HepG2 (cell line): ENCODE measurements around the gene PHKG2. TPM values are rescaled to one million over a fixed set of nuclear protein-coding genes. Genes with fewer than 3 reads are reported as not detected.

Experiments used
- GABPB1 ChIP-seq: IDR thresholded peaks from 2 replicates; pipeline ENCODE4 v1.6.1; 2016; ENCODE audit warnings: mild to moderate bottlenecking, missing genetic modification reagents, moderate library complexity, missing compliant biosample characterization
- HCFC1 ChIP-seq: fragments of 150-350 bp; IDR thresholded peaks from 2 replicates; pipeline ENCODE4 v1.6.1; 2014; ENCODE audit warnings: low read depth, low read length
- KLF13 ChIP-seq: sonication (generic); formaldehyde crosslinking; IDR thresholded peaks from 2 replicates; pipeline ENCODE4 v1.4.0; 2020; ENCODE audit warnings: mild to moderate bottlenecking, missing genetic modification reagents
- LBX2 ChIP-seq: sonication (generic); formaldehyde crosslinking; IDR thresholded peaks from 2 replicates; pipeline ENCODE4 v1.5.0; 2020; ENCODE audit warnings: missing genetic modification reagents, mild to moderate bottlenecking, borderline replicate concordance
- MIER2 ChIP-seq: IDR thresholded peaks from 2 replicates; pipeline ENCODE4 v1.6.1; 2016; ENCODE audit warnings: missing biosample characterization, missing genetic modification reagents
- NCOA1 ChIP-seq: sonication (generic); formaldehyde crosslinking; IDR thresholded peaks from 2 replicates; pipeline ENCODE4 v1.9.0; 2021; ENCODE audit warnings: missing genetic modification reagents
- NFKBIZ ChIP-seq: IDR thresholded peaks from 2 replicates; pipeline ENCODE4 v1.6.1; 2018; ENCODE audit warnings: missing genetic modification reagents, missing compliant biosample characterization
- NR3C1 ChIP-seq: sonication (generic); formaldehyde crosslinking; IDR thresholded peaks from 2 replicates; pipeline ENCODE4 v1.4.0; 2020; ENCODE audit warnings: missing genetic modification reagents
- PATZ1 ChIP-seq: sonication (generic); formaldehyde crosslinking; IDR thresholded peaks from 2 replicates; pipeline ENCODE4 v1.4.0; 2020; ENCODE audit warnings: missing genetic modification reagents
- PBX2 ChIP-seq: IDR thresholded peaks from 2 replicates; pipeline ENCODE4 v1.6.1; 2016; ENCODE audit warnings: control low read depth
- PTBP1 ChIP-seq: fragments of 200-400 bp; formaldehyde crosslinking; IDR thresholded peaks from 2 replicates; pipeline ENCODE4 v1.6.1; 2018; ENCODE audit warnings: low read length, low read depth; ENCODE audit not compliant: poor library complexity, severe bottlenecking
- REXO4 ChIP-seq: sonication (generic); formaldehyde crosslinking; IDR thresholded peaks from 2 replicates; pipeline ENCODE4 v1.8.0; 2022; ENCODE audit warnings: missing genetic modification reagents, mild to moderate bottlenecking, borderline replicate concordance
- TFE3 ChIP-seq: IDR thresholded peaks from 2 replicates; pipeline ENCODE4 v1.6.1; 2016
- ZBTB26 ChIP-seq: IDR thresholded peaks from 2 replicates; pipeline ENCODE4 v1.6.1; 2016; ENCODE audit warnings: missing compliant biosample characterization, missing genetic modification reagents, borderline replicate concordance
- ZNF17 ChIP-seq: sonication (generic); formaldehyde crosslinking; IDR thresholded peaks from 2 replicates; pipeline ENCODE4 v1.5.0; 2020; ENCODE audit warnings: mild to moderate bottlenecking, missing genetic modification reagents
- ZNF343 ChIP-seq: sonication (generic); formaldehyde crosslinking; IDR thresholded peaks from 2 replicates; pipeline ENCODE4 v1.4.0; 2020; ENCODE audit warnings: mild to moderate bottlenecking, missing genetic modification reagents
- ZNF460 ChIP-seq: sonication (generic); formaldehyde crosslinking; IDR thresholded peaks from 2 replicates; pipeline ENCODE4 v1.5.1; 2020; ENCODE audit warnings: missing genetic modification reagents, mild to moderate bottlenecking, borderline replicate concordance
- ZNF567 ChIP-seq: sonication (generic); formaldehyde crosslinking; IDR thresholded peaks from 2 replicates; pipeline ENCODE4 v1.8.1; 2023; ENCODE audit warnings: mild to moderate bottlenecking, missing genetic modification reagents, borderline replicate concordance
- ZNF569 ChIP-seq: sonication (generic); formaldehyde crosslinking; IDR thresholded peaks from 2 replicates; pipeline ENCODE4 v1.5.0; 2020; ENCODE audit warnings: mild to moderate bottlenecking, missing genetic modification reagents, moderate library complexity, borderline replicate concordance
- ZNF614 ChIP-seq: IDR thresholded peaks from 2 replicates; pipeline ENCODE4 v1.6.1; 2018; ENCODE audit warnings: missing biosample characterization, missing genetic modification reagents, inconsistent platforms, borderline replicate concordance
- ZNF780A ChIP-seq: sonication (generic); formaldehyde crosslinking; IDR thresholded peaks from 2 replicates; pipeline ENCODE4 v1.8.0; 2022; ENCODE audit warnings: mild to moderate bottlenecking, missing genetic modification reagents, moderate library complexity
- ZSCAN31 ChIP-seq: sonication (generic); formaldehyde crosslinking; IDR thresholded peaks from 2 replicates; pipeline ENCODE4 v1.5.0; 2020; ENCODE audit warnings: low read depth, mild to moderate bottlenecking, missing genetic modification reagents
- polyA plus RNA-seq, 8 experiments: library from polyadenylated mRNA; depleted of rRNA in 3 of 8; stranded (reverse) in 7 of 8; unstranded in 1 of 8; fragments of >200 nt; fragmentation: Illumina TruSeq in 4 of 8; extraction: Trizol in 4 of 8; gene quantifications; 2 replicates each; pipeline versions ENCODE4 v1.2.1 to v1.2.3, GENCODE V29; 2011 to 2016; ENCODE audit warnings: low read depth in 4 of 8, missing spikeins in 1 of 8, mixed read lengths in 1 of 8; ENCODE audit not compliant: insufficient read depth in 1 of 8
- total RNA-seq, 5 experiments: library from RNA; depleted of rRNA; stranded (reverse); fragments of >200 nt; fragmentation: Illumina TruSeq; extraction: Trizol; gene quantifications; 2 replicates each; pipeline ENCODE4 v1.2.3, GENCODE V29; 2016; ENCODE audit warnings: low read depth in 1 of 5

PHKG2 gene
- total and polyA plus RNA-seq, 2 of the 13 experiments (the other 11 are each of a cell fraction or from before 2014, with no cell fraction given): 37.4 to 42.1 TPM

- no peak for TF ChIP-seq PBX2
- TF ChIP-seq ZNF460: no peak
- TF ChIP-seq LBX2 (CRISPR knock-in tag): peak; percentile 25; the same call in 1 of the 2 replicates
- TF ChIP-seq REXO4 (CRISPR knock-in tag): no peak
- no peak for TF ChIP-seq ZNF780A (CRISPR knock-in tag)
- peak; percentile 41; the same call in 1 of the 2 replicates for TF ChIP-seq MIER2
- no peak for TF ChIP-seq HCFC1
- no peak for TF ChIP-seq NCOA1
- no peak for TF ChIP-seq NFKBIZ
- TF ChIP-seq GABPB1 (CRISPR knock-in tag): peak; percentile 87
- peak; percentile 69 for TF ChIP-seq ZSCAN31 (CRISPR knock-in tag)
- TF ChIP-seq ZNF343 (CRISPR knock-in tag): 0 out of 2 replicates have a peak, but pooled peaks have one; percentile 5
- peak; percentile 32 for TF ChIP-seq PTBP1
- TF ChIP-seq ZNF614 (CRISPR knock-in tag): peak; percentile 61; the same call in 1 of the 2 replicates
- TF ChIP-seq ZNF17 (CRISPR knock-in tag): no peak
- TF ChIP-seq ZNF569: 0 out of 2 replicates have a peak, but pooled peaks have one; percentile 10
- peak; percentile 91 for TF ChIP-seq NR3C1 (CRISPR knock-in tag)
- peak; percentile 66; the same call in 1 of the 2 replicates for TF ChIP-seq PATZ1 (CRISPR knock-in tag)
- no peak; the same call in none of the 2 replicates for TF ChIP-seq ZBTB26
- TF ChIP-seq ZNF567: peak; percentile 72
- peak; percentile 51; the same call in 1 of the 2 replicates for TF ChIP-seq KLF13
- TF ChIP-seq TFE3 (CRISPR knock-in tag): no peak; the same call in 1 of the 2 replicates
Measured at GRCh38 chr16:30698816-30699614, 49.2 kb upstream of the PHKG2 start, which contains the start of gene SRCAP (continued).
